GM12878 (cell line): ENCODE measurements around the gene SH3GL2.

Experiments
- ATF3 ChIP-seq: IDR thresholded peaks from 2 replicates; pipeline ENCODE4 v1.6.1; 2011; ENCODE audit warnings: low read depth, mild to moderate bottlenecking, low read length, moderate library complexity, borderline replicate concordance; ENCODE audit errors: extremely low read depth
- E4F1 ChIP-seq: fragments of 450-650 bp; IDR thresholded peaks from 2 replicates; pipeline ENCODE4 v1.6.1; 2018; ENCODE audit warnings: borderline replicate concordance, mild to moderate bottlenecking; ENCODE audit not compliant: partially characterized antibody
- RFX5 ChIP-seq: IDR thresholded peaks from 2 replicates; pipeline ENCODE4 v1.6.1; 2011; ENCODE audit warnings: low read depth, low read length, improper control_type of control experiment

DNA sequence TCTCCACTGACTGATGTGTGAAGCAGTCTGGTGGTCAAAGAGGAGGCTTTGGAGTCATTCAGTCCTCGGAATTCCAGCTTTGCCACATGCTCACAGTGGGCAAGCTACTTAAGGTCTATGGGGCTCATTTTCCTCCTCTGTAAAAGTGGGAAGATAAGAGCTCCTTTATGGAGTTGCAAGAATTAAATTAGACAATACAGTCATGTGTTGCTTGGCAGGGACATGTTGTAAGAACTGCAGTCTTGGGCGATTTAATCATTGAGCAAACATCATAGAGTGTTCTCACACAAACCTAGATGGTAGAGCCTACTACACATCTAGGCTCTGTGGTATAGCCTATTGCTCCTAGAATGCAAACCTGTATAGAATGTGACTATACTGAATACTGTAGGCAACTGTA lies 253.9 kb downstream of the SH3GL2 start:
- no peak for TF ChIP-seq ATF3
- TF ChIP-seq E4F1 = no peak
- TF ChIP-seq RFX5 = no peak
